SK-N-SH (cell line): Measurements from ENCODE around the gene DENND1A.

Experiments
- EP300 ChIP-seq, 2 experiments: IDR thresholded peaks; 2 replicates each; pipeline versions ENCODE4 v1.4.0 to v1.6.1; 2012; ENCODE audit warnings: borderline replicate concordance in 1 of 2, low read depth in 1 of 2, low read length in 1 of 2
- EZH2phosphoT487 ChIP-seq: fragments of 200-600 bp; sonication (generic); IDR thresholded peaks from 2 replicates; pipeline ENCODE4 v1.6.1; 2017; ENCODE audit warnings: low read depth, mixed run types, mild to moderate bottlenecking, antibody characterized with exemption, moderate library complexity, borderline replicate concordance
- FOXJ3 ChIP-seq: sonication (generic); formaldehyde crosslinking; IDR thresholded peaks from 2 replicates; pipeline ENCODE4 v1.5.1; 2020; ENCODE audit warnings: mild to moderate bottlenecking, missing genetic modification reagents
- MXI1 ChIP-seq: IDR thresholded peaks from 2 replicates; pipeline ENCODE4 v1.6.1; 2012; ENCODE audit warnings: mild to moderate bottlenecking, low read depth, low read length, improper control_type of control experiment
- NRF1 ChIP-seq: IDR thresholded peaks from 2 replicates; pipeline ENCODE4 v1.6.1; 2012; ENCODE audit warnings: low read depth, mild to moderate bottlenecking, low read length
- PBX3 ChIP-seq: IDR thresholded peaks from 2 replicates; pipeline ENCODE4; 2012
- POLR2AphosphoS5 ChIP-seq: IDR thresholded peaks from 2 replicates; pipeline ENCODE4 v1.6.1; 2012; ENCODE audit warnings: low read depth, low read length
- RAD21 ChIP-seq: IDR thresholded peaks from 2 replicates; pipeline ENCODE4 v1.6.1; 2012; ENCODE audit warnings: mild to moderate bottlenecking, low read length
- REST ChIP-seq: IDR thresholded peaks from 2 replicates; pipeline ENCODE4 v1.6.1; 2012; ENCODE audit warnings: mild to moderate bottlenecking, low read depth, low read length, moderate library complexity
- SIN3A ChIP-seq: IDR thresholded peaks from 2 replicates; pipeline ENCODE4 v1.6.1; 2012; ENCODE audit warnings: low read depth, mild to moderate bottlenecking, low read length, moderate library complexity, borderline replicate concordance
- TEAD4 ChIP-seq: IDR thresholded peaks from 2 replicates; pipeline ENCODE4 v1.4.0; 2012; ENCODE audit warnings: mild to moderate bottlenecking, borderline replicate concordance; ENCODE audit not compliant: insufficient read depth
- YY1 ChIP-seq: IDR thresholded peaks from 2 replicates; pipeline ENCODE4 v1.4.0; 2012; ENCODE audit warnings: low read depth, mild to moderate bottlenecking
- TF ChIP-seq, protein P1 (sequence below): fragments of 200-600 bp; sonication (generic); IDR thresholded peaks from 2 replicates; pipeline ENCODE4 v1.6.1; 2017; ENCODE audit warnings: antibody characterized with exemption, mild to moderate bottlenecking, moderate library complexity

DNA sequence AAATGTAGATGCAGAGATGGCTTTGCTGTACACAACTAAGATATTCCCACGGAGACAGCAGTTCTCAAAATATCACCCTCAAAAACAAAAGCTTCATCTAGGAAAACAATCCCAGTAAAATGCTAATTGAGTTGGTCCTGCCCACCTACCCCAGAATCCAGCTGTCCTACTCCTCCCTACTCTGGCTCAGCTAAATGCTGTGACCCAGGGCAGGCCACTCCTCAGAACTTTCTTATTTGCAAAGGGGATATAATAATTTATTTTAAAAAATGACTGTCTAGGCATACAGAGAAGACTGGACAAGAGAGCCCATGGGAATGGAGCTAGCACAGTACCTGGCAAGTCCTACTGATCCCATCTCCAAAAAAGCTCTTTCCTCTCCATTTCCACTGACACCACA lies 411.6 kb downstream of the DENND1A start:
- TF ChIP-seq REST (no peak), FOXJ3 (CRISPR knock-in tag) (no peak), RAD21 (no peak), EP300 (IDR thresholded peaks at IDR 0.05; ENCODE audit: borderline replicate concordance in 1 of 2, low read depth in 1 of 2, low read length in 1 of 2) (no peak), TEAD4 (no peak), MXI1 (no peak), SIN3A (no peak), POLR2AphosphoS5 (no peak), YY1 (no peak), PBX3 (no peak), NRF1 (no peak), EZH2phosphoT487 (no peak)
- TF ChIP-seq, protein P1, sequence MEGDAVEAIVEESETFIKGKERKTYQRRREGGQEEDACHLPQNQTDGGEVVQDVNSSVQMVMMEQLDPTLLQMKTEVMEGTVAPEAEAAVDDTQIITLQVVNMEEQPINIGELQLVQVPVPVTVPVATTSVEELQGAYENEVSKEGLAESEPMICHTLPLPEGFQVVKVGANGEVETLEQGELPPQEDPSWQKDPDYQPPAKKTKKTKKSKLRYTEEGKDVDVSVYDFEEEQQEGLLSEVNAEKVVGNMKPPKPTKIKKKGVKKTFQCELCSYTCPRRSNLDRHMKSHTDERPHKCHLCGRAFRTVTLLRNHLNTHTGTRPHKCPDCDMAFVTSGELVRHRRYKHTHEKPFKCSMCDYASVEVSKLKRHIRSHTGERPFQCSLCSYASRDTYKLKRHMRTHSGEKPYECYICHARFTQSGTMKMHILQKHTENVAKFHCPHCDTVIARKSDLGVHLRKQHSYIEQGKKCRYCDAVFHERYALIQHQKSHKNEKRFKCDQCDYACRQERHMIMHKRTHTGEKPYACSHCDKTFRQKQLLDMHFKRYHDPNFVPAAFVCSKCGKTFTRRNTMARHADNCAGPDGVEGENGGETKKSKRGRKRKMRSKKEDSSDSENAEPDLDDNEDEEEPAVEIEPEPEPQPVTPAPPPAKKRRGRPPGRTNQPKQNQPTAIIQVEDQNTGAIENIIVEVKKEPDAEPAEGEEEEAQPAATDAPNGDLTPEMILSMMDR, result no peak
